ENCODE data around the gene ITPK1.

- TF ChIP-seq EZH2 (IDR thresholded peaks at IDR 0.05; ENCODE audit: insufficient read depth, poor library complexity, severe bottlenecking) (no peak), EZH2phosphoT487 (IDR thresholded peaks at IDR 0.05; ENCODE audit: insufficient read depth, low read depth) (no peak)
Measured at GRCh38 chr14:92941531-92941930, 174.2 kb downstream of the ITPK1 start.

All from GM23248 (cell line).